Measurements from ENCODE around the gene LIMK2.
"Not testable (repeated sequence)": the region's sequence is repeated elsewhere in the genome, so short reads cannot be mapped to it uniquely, and the experiment has no call there.

Gene LIMK2

DNA sequence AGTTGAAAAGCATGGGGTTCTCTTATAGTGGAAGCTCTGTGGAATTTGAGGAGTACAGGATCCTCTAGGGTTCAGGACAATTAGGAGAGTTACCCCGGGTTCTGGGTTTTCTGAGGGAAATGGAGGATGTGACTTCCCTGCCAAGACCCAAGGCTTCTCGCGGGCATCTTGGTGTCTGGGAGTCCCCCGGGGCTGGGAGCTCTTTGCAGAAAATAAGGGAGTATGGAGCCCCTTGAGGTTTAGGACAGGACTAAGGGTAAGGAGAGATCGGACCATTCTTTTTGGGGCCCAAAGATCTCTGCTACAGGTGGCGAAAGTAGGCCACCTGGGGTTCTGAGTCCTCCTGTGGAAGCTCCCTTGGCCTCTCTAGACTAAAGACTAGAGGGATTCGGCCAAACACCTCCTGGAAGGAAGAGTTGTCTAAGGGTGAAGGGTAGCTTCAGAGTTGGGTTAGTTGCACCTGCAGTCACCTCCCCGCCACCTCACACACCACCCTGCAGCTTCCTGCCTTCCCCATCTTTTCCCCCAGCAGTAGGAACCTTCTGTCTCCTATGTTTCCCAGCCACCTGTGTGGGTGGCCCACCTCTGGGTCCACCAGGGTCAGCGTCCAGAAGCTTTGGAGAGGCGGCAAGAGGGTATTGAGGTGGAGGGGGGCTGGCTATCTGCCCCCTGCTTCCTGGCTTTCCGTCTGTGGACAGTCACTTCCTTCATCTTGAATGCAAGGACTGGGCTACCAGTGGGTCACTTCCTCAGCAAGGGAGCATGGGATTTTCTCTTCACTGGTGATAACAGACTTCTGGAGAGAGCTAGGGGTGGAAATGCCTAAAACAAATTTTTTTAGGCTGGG, 908 bp downstream of the LIMK2 start:
- no peak for DNase-seq

DNA sequence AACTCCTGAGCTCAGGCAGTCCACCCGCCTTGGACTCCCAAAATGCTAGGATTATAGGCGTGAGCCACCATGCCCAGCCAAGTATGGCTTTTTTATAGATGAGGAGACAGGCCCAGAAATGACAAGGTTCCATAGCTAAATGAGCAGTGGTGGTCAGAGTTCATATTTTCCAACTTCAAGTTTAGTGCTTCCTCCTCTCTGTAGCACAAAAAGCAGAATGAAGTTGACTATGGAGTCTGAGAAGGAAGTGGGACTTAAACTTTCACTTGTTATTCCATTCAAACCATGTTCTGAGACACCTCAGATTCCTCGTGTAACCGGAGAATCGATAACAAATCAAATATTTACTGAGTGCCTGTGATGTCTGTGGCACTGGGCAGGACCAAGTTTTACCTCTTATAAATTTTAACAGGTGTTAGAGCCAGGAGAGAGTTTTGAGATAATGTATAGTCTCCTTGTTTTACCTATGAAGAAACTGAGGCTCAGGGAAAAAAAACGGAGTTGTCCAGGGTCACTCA, 3.0 kb downstream of the LIMK2 start:
- DNase-seq, result no peak

DNA sequence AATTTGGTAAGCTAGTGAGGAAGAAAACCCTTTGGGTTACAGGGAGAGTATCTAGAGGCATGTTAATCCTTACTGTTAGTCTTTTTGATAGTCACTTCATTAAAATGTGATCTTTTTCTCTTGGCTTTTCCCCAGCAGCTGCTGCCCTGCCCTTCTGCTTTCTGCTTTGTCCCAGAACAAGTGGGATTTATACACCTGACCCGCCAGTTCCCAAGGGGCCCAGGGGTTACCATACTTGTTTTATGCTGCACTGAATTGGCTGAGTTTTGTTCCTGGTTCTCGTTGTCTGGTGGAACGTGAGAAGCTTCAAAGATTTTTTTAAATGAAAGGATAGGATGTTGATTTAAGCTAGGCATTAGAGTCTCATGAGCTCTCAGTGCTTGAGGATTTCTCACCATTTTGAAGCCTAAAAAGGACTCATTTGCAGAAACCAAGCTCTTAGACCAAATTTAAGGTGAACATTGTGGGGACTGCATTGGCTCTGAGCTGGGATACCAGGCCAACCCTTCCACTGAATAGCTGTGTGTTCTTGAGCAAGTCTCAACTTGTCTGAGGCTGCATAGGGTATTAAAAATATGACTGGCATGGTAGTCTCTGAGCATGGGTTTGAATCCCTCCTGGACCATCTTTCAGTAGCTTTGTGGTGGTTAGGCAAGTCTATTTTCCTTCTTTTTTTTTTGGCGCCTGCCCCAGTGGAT, 6.6 kb downstream of the LIMK2 start:
- no peak for DNase-seq

DNA sequence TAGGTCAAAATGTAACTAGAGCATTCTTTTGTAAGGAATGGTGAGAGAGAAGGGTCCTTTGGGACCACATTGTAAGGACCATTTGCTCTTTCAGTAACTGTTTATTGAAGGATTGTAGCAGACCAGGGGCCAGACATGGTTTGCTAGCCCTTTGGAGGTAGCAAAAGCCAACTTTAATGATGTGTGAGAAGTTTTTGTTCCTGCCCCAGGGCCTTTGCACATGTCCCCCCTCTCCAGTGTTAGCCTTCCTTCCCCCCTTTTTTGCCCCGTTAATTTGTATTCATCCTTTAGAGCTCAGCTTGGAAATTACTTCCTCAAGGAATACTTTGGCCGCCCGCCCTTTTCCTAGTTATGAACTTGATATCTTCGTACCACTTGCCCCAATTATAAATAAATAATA, 9.0 kb downstream of the LIMK2 start:
- no peak for DNase-seq

DNA sequence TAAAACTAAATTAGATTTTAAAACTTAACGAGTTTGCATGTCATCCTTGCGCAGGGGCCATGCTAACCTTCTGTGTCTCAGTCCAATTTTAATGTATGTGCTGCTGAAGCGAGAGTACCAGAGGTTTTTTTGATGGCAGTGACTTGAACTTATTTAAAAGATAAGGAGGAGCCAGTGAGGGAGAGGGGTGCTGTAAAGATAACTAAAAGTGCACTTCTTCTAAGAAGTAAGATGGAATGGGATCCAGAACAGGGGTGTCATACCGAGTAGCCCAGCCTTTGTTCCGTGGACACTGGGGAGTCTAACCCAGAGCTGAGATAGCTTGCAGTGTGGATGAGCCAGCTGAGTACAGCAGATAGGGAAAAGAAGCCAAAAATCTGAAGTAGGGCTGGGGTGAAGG, 10.6 kb downstream of the LIMK2 start:
- DNase-seq, result no peak

DNA sequence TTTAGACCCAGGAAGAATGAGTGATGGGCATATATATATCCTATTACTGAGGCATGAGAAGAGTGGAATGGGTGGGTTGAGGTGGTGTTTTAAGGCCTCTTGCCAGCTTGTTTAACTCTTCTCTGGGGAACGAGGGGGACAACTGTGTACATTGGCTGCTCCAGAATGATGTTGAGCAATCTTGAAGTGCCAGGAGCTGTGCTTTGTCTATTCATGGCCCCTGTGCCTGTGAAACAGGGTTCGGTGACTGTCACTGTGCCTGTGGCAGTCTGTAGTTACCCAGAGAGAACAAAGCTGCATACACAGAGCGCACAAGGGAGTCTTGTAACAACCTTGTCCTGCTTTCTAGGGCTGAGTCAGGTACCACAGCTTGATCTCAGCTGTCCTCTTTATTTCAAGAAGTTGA, 11.7 kb downstream of the LIMK2 start:
- DNase-seq, result no peak

DNA sequence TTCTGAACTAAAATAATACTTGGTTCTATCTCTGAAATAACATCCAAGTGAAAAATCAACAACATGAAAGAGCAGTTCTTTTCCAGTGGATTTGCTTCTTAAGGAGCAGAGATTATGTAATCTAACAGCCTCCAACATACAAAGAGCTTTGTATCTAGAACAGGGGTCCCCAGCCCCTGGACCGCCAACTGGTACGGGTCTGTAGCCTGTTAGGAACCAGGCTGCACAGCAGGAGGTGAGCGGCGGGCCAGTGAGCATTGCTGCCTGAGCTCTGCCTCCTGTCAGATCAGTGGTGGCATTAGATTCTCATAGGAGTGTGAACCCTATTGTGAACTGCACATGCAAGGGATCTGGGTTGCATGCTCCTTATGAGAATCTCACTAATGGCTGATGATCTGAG, 12.6 kb downstream of the LIMK2 start:
- DNase-seq, result not testable (repeated sequence)

DNA sequence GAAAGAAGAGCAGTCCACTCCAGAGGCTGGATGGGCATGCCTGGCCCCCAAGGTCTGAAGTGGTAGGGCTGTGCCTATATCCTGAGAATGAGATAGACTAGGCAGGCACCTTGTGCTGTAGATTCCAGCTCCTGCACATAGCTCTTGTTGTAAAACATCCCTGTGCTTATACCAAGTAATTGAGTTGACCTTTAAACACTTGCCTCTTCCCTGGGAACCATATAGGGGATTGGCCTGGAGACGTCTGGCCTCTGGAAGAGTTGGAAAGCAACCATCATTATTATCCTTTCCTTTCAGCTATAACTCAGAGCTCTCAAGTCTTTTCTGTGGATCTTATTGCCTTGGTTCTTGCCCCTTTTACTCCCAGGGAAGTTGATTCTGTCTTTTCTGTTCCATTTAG, 15.1 kb downstream of the LIMK2 start:
- DNase-seq, result no peak

DNA sequence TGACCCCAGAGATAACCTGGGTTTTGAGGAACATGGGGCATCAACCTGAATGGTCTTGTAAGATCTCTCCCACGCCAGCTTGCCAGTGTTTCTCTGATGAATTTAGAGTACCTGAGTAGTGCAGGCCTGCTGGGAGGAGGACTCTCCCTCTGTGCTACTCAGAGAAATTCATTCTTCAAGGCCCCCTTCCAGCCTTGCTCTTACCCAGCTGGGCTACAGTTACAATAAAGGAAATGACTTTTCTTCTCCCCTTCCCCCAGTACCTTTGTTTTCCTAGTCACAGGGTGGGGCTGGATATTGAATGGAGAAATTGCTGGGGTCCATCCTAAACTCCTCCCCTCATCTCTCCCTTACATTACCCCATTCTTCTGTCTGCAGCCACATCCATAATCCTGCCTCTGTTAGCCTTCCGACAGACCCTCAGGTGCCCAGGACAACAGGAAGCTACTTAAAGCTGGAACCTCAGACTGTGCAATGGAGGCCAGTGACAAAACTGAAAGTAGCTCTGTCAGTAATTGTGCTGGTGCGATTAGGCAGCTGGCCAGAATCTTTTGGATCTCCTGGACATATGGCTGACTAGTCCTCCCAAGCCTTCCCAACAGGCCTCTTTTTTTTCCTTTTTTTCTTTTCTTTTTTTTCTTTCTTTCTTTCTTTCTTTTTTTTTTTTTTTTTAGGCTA, 17.4 kb downstream of the LIMK2 start:
- no peak for DNase-seq

DNA sequence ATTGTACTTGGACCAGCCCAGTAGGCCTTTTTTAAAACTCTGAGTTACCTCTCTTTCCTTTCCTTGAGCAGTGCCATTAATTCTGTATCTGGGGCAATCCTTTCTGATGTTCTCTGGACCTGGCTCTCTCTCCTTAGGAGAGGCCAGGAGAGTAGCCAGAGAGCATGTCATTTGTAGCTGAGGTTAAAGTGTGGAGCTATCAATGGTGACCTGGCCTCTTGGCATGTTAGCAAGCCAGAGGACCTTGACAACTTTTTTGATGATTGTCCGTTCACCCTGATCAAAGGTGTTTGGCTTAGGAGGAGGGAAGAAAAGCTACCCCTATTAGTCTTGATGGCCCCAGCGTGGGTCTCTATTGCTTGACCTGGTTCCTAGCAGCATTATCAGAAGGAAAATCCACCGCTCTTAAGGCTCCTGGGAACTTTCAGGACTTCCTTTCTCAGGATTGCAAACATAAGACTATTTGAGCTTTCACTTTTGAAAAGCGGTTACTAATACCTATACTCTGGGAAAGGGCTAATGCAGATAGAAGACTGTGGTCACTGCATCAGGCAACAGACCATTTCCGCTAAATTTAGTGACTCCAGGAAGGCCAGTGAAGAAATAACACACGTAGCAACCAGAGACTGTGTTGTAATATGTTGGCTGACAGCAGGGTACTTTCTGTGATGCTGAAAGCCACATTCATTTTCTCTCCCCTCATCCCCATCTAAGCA, 18.2 kb downstream of the LIMK2 start:
- DNase-seq, result no peak

DNA sequence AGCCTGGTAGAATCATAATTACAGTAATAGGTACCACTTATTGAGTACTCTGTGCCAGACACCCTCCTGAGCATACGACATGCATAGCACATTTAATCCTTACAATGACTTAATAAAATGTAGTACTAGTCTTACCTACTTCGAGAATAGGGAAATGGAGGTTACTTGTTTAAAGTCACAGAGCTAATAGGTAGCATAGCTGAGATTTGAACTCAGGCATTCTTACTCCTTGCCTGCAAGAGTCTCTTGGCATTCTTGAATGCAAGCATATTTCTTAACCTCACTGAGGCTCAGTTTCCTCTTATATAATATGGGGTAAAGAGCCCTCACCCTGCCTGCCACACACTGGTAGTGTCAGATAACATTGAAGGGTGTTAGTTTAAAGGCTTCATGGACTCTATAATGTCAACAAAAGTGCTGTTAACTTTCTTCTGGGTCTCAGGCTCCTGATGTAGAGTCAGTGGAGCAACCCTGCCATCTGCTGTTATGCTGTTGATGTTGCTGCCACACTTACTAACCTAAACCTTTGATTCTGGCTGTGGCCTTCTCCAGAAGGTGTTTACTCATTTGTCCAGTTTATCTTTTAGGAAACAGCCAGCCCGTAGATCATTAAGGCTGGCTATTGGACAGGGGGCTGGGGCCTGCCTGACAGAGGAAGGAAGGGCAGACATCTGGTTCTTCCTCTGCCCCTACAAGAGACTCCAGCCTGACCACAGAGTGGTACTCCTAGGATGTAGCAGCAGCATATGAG, 18.9 kb downstream of the LIMK2 start:
- peak in 1 of 2 experiments; percentile 25 for DNase-seq

DNA sequence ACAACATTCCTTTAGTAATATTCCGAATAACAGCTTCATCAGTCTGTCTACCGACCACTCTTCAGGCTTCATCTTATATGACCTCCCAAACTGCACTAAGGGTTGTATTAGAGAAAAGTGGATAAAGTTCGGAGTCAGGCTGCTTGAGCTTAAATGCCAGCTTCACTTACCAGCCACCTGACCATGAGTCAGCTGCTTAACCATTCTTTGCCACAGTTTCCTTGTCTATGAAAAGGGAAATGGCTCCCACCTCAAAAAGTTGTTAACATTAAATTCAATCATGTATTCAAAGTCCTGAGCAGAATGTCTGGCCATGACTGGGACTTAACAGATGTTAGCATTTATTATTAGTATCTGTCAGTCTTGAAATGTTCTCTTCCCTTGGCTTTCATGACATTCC, 20.9 kb downstream of the LIMK2 start:
- DNase-seq, result no peak

DNA sequence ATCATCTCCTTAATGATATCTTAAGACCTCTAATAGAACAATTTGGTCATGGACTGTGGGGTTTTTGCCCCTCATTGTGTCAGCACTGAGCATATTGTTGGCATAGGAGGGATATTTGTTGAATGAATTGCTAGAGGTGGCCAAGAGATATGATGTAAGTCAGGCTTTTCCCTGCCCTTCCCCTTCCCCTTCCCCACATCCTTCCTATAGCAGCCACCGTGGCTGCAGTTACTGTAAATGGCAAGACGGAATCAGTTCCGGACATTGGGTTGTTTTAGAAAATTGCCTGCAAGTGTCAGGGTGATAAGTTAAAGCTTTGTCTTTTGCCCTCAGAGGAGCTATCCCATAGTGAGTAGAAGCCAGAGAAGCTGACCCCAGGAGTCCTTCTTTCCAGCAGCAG, 23.0 kb downstream of the LIMK2 start:
- DNase-seq, result no peak

DNA sequence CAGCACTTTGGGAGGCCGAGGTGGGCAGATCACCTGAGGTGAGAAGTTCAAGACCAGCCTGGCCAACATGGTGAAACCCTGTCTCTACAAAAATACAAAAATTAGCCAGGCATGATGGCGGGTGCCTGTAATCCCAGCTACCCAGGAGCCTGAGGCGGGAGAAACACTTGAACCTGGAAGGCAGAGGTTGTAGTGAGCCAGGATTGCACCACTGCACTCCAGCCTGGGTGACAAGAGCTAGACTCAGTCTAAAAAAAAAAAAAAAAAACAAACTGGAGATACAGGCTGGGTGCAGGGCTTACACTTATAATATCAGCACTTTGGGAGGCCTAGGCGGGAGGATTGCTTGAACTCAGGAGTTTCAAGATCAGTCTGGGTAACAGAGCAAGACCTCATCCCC, 23.9 kb downstream of the LIMK2 start:
- not testable (repeated sequence) for DNase-seq

DNA sequence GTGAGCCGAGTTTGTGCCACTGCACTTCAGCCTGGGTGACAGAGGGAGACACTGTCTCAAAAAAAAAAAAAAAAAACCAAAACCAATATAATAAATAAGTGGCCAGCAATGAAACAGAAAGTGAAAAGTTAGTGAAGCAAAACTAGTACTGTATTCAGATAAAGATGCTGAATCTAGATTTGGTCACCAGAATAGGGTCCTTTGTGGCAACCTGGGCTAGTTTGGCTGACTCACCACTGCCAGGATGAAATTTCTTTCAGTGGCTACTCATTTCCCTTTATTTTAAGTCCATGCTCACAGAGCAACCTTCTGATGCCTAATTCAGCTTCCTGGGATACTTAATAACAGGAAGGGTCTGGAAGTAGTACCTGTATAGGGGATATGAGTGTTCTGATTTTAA, 26.0 kb downstream of the LIMK2 start:
- no peak for DNase-seq

DNA sequence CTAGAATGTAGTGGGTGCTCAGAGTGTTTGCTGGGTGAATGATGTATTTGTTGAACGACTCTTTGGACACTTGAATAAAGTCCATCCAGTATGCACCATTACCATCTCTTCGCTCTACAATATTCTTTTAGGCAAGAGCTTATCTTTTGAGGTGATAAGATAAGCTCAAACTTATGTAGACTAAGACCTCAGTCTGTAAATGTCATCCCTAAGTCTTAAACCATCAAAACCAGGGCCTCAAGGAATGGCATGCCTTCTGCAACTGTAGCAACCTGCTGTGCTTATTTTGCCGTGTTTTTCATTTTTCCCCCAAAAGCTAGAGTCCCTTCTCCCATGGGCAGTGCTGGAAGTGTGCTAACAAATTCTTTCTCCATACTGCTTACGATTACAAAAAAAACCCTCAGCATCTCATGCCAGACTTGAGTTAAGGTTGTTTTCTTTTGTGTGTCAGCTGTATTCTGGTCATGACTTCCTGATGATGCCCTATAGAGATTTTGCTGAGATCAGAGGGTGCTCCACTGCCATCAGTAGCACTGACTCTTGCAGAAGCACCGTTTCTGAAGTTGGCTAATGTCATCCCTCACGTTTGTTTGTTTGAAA, 27.8 kb downstream of the LIMK2 start:
- no peak for DNase-seq

DNA sequence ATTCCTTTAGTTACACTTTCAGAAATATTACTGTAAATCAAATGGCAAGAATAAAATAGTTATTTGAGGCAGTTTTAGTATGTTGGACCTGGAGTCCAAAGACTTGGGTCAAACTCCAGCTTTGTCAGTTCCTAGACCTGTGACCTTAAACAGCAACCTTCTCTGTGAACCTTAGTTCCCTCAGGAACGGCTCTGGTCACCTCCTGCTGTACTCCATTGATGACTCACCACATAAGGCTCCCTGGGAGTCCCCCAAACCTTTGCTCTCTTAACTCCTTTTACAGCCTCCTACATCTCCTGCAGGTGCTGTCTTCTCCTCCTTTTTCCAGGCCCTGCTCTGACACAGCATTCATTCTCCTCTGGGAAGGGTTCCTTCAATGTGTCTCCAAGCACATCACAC, 29.1 kb downstream of the LIMK2 start:
- peak in 1 of 2 experiments; percentile 14 for DNase-seq

DNA sequence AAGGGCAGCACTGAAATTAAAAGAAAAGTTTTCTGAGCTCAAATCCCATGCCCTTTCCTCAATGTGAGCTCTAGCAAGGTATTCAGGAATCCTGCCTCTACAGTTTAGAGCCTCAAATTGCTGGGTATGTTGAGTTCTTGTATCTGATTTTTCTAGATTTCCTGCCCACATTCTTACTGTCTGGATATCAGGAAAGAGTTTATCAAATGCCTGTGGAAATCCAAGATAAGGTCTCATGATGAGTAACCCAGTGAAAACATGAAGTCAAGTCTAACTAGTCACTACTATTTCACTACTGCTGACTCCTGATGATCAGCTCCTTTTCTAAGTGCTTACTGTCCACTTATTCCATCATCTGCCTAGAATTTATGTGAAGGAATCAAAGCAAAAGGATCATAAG, 29.8 kb downstream of the LIMK2 start:
- DNase-seq, result peak in 1 of 2 experiments; percentile 12

DNA sequence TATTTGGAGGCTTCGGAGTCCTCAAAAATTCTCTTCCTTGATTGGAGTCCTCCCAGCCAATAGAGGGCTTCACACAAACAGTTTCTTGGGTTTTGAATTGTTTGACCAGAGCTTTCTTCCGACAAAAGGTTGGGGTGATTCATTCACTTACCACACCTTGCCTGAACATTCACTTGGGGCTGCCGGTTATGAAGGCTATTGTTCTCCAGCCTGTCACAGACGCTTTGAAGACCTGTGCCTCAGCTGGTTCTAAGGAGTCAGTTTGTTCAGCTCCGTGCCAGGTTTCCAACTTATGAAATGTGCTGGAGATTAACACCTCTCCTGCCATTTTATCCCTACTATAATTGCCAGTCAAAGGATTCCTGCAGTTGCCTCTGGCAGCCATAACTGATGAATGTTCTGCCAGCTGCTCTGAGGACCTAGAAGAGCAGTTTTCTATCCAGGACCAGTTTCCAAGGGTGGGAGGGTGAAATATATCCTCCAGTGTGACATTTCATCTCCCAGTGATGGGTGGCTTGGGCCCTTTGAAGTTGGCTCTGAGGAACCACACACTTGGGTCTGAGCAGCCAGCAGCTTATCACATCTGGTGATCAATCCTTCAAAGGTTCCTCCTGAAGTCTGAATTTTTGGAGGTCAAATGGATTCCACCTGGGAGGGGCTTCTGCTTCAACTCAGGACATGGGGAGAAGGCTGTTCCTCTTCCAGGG, 31.4 kb downstream of the LIMK2 start:
- DNase-seq, result no peak

DNA sequence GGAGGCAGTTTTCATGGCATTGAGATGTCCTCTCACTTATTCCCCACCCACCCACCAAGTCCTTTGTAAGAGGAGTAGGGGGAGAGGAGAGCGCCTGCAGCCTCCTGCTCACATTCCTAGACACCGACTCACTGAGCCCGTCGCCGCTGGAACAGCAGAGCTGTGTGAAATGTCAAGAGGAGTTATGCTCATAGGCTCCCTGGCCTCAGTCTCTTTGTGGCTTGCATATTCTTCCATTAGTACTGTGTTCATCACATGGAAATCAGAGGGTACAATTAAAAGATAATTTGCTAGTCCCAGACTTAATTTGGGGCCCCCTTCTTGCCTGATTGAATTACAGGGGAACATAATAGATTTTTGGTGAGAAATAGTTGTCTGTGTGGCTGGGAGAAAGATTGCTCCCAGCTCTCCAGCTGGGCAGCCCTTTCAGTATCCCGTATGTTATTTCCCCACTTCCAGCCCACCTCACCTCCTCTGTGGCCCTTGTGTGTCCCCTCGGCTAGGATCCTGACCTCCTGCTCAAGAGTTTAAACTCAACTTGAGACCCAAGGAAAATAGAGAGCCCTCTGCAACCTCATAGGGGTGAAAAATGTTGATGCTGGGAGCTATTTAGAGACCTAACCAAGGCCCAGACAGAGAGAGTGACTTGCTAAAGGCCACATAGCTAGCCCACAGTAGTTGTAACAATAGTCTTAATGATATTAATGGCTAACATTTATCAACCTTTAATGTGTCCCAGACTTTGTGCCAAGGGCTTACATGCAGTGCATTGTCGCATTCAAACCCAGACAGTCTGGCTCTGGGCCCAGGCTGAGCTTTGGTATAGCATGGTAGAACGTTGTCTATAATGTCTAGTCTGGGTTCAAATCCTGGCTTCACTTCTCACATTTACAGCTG, 32.2 kb downstream of the LIMK2 start:
- DNase-seq, result peak in 1 of 2 experiments; percentile 29
